H1 (cell line): ENCODE data around the gene PSME2. TPM values are rescaled to one million over a fixed set of nuclear protein-coding genes. Genes with fewer than 3 reads are reported as not detected.

Experiments
- CHD1 ChIP-seq: IDR thresholded peaks from 2 replicates; pipeline ENCODE4 v1.6.1; 2012; ENCODE audit warnings: low read depth, low read length, improper control_type of control experiment
- NANOG ChIP-seq: IDR thresholded peaks from 2 replicates; pipeline ENCODE4 v1.6.1; 2011; ENCODE audit warnings: low read length, low read depth, mild to moderate bottlenecking, inconsistent platforms; ENCODE audit not compliant: insufficient read depth, poor library complexity, severe bottlenecking
- RBBP5 ChIP-seq: IDR thresholded peaks from 2 replicates; pipeline ENCODE4 v1.7.1; 2012; ENCODE audit warnings: low read depth, mild to moderate bottlenecking, inconsistent platforms, low read length, moderate library complexity, borderline replicate concordance
- SIX5 ChIP-seq: IDR thresholded peaks from 2 replicates; pipeline ENCODE4 v1.6.1; 2011; ENCODE audit warnings: mild to moderate bottlenecking, low read depth, low read length
- ZNF274 ChIP-seq: IDR thresholded peaks from 2 replicates; pipeline ENCODE4 v1.7.0; 2012; ENCODE audit warnings: low read length, borderline replicate concordance; ENCODE audit errors: extremely low read depth
- polyA plus RNA-seq, 7 experiments: library from polyadenylated mRNA; depleted of rRNA in 3 of 7; stranded (reverse) in 5 of 7; unstranded in 2 of 7; fragments of >200 nt in 5 of 7; fragments of 200-250 nt in 2 of 7; gene quantifications; 1 replicate in 5 of 7; 2 replicates in 1 of 7; 4 replicates in 1 of 7; pipeline versions ENCODE4 v1.2.1 to v1.2.3, GENCODE V29; 2011 to 2013; ENCODE audit warnings: missing spikeins in 2 of 7, mixed read lengths in 2 of 7
- total RNA-seq: library from RNA; stranded (reverse); fragmentation: NEBNext Ultra II Directional; extraction: Animal tissue kit (Norgen Biotek cat#: 25700); gene quantifications from 2 replicates; pipeline ENCODE4 v1.2.1, GENCODE V29; 2021
- TF ChIP-seq, protein P1 (sequence below): IDR thresholded peaks from 2 replicates; pipeline ENCODE4 v1.6.1; 2012; ENCODE audit warnings: inconsistent platforms

PSME2 gene
- total and polyA plus RNA-seq, 2 of the 8 experiments (the other 6 are each of a cell fraction or from before 2014, with no cell fraction given), result 71.8 to 111 TPM

DNA sequence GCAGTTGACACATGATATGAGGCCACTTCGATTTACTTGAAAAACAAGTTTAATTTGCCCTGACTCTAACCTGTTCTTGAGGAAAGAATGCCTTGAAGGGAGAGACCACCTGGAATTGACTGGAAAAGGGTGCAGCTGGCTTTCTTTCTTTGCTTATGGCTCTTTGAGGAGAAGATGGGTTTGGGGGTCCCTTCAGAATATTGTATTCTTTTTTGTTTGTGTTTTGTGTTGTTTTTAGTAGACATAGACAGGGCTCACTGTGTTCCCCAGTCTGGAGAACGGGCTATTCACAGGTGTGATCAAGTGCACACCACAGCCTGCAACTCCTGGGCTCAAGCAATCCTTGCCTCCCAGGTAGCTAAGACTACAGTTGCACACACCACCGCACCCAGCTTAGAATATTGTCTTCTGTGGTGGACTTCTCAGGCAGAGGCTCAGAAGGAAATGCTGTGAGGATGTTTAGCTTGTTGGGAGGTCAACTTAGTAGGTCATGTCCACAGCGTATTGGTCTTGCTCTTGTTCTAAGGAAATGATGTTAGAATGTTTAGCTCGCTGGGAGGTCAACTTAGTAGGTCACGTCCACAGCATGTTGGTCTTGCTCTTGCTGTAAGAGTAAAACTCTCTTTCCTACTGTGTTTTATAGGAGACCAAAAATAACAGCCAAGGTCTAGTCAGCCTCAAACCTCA lies 30.1 kb downstream of the PSME2 start (continued):
- TF ChIP-seq, protein P1, sequence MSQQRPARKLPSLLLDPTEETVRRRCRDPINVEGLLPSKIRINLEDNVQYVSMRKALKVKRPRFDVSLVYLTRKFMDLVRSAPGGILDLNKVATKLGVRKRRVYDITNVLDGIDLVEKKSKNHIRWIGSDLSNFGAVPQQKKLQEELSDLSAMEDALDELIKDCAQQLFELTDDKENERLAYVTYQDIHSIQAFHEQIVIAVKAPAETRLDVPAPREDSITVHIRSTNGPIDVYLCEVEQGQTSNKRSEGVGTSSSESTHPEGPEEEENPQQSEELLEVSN, result no peak
- TF ChIP-seq CHD1 (no peak), NANOG (no peak), RBBP5 (no peak), SIX5 (no peak), ZNF274 (no peak)
